GM12878 (cell line): ENCODE measurements around the gene GMDS. TPM values are rescaled to one million over a fixed set of nuclear protein-coding genes. Genes with fewer than 3 reads are reported as not detected.

Source experiments
- ATAC-seq: fragments of 200-7000 bp; cut with Tn5 transposase; 3 replicates; pipeline ENCODE4 v1.9.1; 2020; ENCODE audit warnings: mild to moderate bottlenecking, moderate library complexity
- BruUV-seq: library from RNA; stranded (reverse); fragments of 400-500 nt; replicated peaks from 2 replicates; lab custom pipeline; 2021; lab: Mats Ljungman, UMichigan
- CTCF ChIA-PET: fragments of 300-600 bp; sonication (Branson Sonifier 250); formaldehyde crosslinking; extraction: SDS; loops from one replicate; lab custom pipeline; 2021; ENCODE audit warnings: inconsistent platforms; lab: Yijun Ruan, JAX
- POLR2A ChIA-PET: fragments of 350-600 bp; formaldehyde crosslinking; extraction: SDS; loops from one replicate; lab custom pipeline; 2021; ENCODE audit warnings: inconsistent platforms; lab: Charles Lee
- RAD21 ChIA-PET: fragments of 300-600 bp; sonication (Branson Sonifier 250); formaldehyde crosslinking; loops from one replicate; lab custom pipeline; 2023; ENCODE audit warnings: antibody characterized with exemption; ENCODE audit not compliant: unreplicated experiment; lab: Charles Lee
- SMC1A ChIA-PET: fragments of 300-600 bp; sonication (Branson Sonifier 250); formaldehyde crosslinking; loops from one replicate; lab custom pipeline; 2023; ENCODE audit not compliant: unreplicated experiment, uncharacterized antibody; lab: Charles Lee
- DNase-seq: peaks from one replicate; pipeline ENCODE4 v3.0.0-alpha.2; 2011; ENCODE audit warnings: low read depth, low spot score
- FAIRE-seq: peaks from 3 replicates; lab custom pipeline; 2011; peaks lifted over from hg19 to GRCh38; lab: Jason Lieb, UNC
- H2AFZ ChIP-seq: 2 replicates; pipeline ENCODE4 v1.6.0; 2011; ENCODE audit warnings: low read depth, low read length, control low read depth; ENCODE audit not compliant: control insufficient read depth
- H3K27ac ChIP-seq: 2 replicates; pipeline ENCODE4 v1.5.1; 2011; ENCODE audit warnings: control low read depth; ENCODE audit not compliant: control insufficient read depth, insufficient read depth
- H3K27me3 ChIP-seq, 2 experiments: replicated peaks in 1 of 2; 2 replicates each; pipeline versions ENCODE4 v1.6.0 to v1.6.1; 2011; ENCODE audit warnings: low read length in 1 of 2; ENCODE audit not compliant: control insufficient read depth in 2 of 2, insufficient read depth in 2 of 2
- H3K36me3 ChIP-seq, 2 experiments: 2 replicates each; pipeline ENCODE4 v1.5.1; 2011; ENCODE audit warnings: low read length in 1 of 2; ENCODE audit not compliant: control insufficient read depth in 2 of 2, insufficient read depth in 2 of 2
- H3K4me1 ChIP-seq: 2 replicates; pipeline ENCODE4 v1.6.1; 2011; ENCODE audit warnings: mild to moderate bottlenecking, low read length, moderate library complexity, mixed read lengths; ENCODE audit not compliant: control insufficient read depth, insufficient read depth
- H3K4me2 ChIP-seq: 2 replicates; pipeline ENCODE4 v1.6.0; 2011; ENCODE audit warnings: control low read depth; ENCODE audit not compliant: control insufficient read depth, insufficient read depth
- H3K4me3 ChIP-seq: fragments of 200-600 bp; sonication (generic); 2 replicates; pipeline ENCODE4 v1.5.1; 2016
- H3K79me2 ChIP-seq: 2 replicates; pipeline ENCODE4 v1.6.0; 2011; ENCODE audit warnings: low read length; ENCODE audit not compliant: control insufficient read depth, insufficient read depth
- H3K9ac ChIP-seq: 2 replicates; pipeline ENCODE4 v1.8.0; 2011; ENCODE audit warnings: low read length, control low read depth, mixed read lengths; ENCODE audit not compliant: control insufficient read depth, insufficient read depth
- H3K9me3 ChIP-seq: replicated peaks from 3 replicates; pipeline ENCODE4 v1.5.1; 2011; ENCODE audit warnings: mild to moderate bottlenecking, low read length; ENCODE audit not compliant: control insufficient read depth, insufficient read depth
- H4K20me1 ChIP-seq: 2 replicates; pipeline ENCODE4 v1.6.0; 2011; ENCODE audit not compliant: control insufficient read depth, insufficient read depth
- ASH2L ChIP-seq: fragments of 300-600, 200-600 bp; sonication (generic); IDR thresholded peaks from 2 replicates; pipeline ENCODE4 v1.6.1; 2017; ENCODE audit warnings: low read depth, mild to moderate bottlenecking, borderline replicate concordance
- BRCA1 ChIP-seq: IDR thresholded peaks from 2 replicates; pipeline ENCODE4 v1.6.1; 2011; ENCODE audit warnings: low read depth, low read length, improper control_type of control experiment
- CREB1 ChIP-seq: IDR thresholded peaks from 2 replicates; pipeline ENCODE4 v1.6.1; 2012; ENCODE audit warnings: low read depth, mild to moderate bottlenecking, inconsistent platforms
- HDAC6 ChIP-seq: fragments of 200-600 bp; sonication (generic); IDR thresholded peaks from one replicate; pipeline ENCODE4 v1.8.0; 2017; ENCODE audit warnings: antibody characterized with exemption; ENCODE audit not compliant: unreplicated experiment
- IRF4 ChIP-seq: IDR thresholded peaks from 2 replicates; pipeline ENCODE4 v1.6.1; 2011; ENCODE audit warnings: low read depth, low read length
- NR2F1 ChIP-seq: fragments of 450-650 bp; conservative IDR thresholded peaks from 2 replicates; pipeline ENCODE4 v1.6.1; 2017; ENCODE audit warnings: mild to moderate bottlenecking
- NRF1 ChIP-seq: conservative IDR thresholded peaks from 2 replicates; pipeline ENCODE4 v1.6.1; 2011; ENCODE audit warnings: mild to moderate bottlenecking, low read depth, low read length, improper control_type of control experiment
- POU2F2 ChIP-seq: IDR thresholded peaks from 3 replicates; pipeline ENCODE4 v1.6.1; 2011; ENCODE audit warnings: low read depth, mild to moderate bottlenecking, low read length, borderline replicate concordance
- RBBP5 ChIP-seq: fragments of 200-600 bp; sonication (generic); conservative IDR thresholded peaks from 2 replicates; pipeline ENCODE4 v1.6.1; 2016
- SMAD5 ChIP-seq: IDR thresholded peaks from 2 replicates; pipeline ENCODE4 v1.6.1; 2016; ENCODE audit warnings: antibody characterized with exemption, low read depth
- SP1 ChIP-seq: IDR thresholded peaks from one replicate; pipeline ENCODE4 v1.6.1; 2011; ENCODE audit warnings: low read depth, low read length
- ZBED1 ChIP-seq: IDR thresholded peaks from 2 replicates; pipeline ENCODE4 v1.6.1; 2016; ENCODE audit warnings: borderline replicate concordance
- ZNF217 ChIP-seq: fragments of 450-650 bp; IDR thresholded peaks from 2 replicates; pipeline ENCODE4 v1.6.1; 2017; ENCODE audit warnings: antibody characterized with exemption, mild to moderate bottlenecking
- WGBS: methylation state at CpG from one replicate; pipeline ENCODE4 v1.1.6; 2016; ENCODE audit warnings: low lambda C conversion rate; ENCODE audit not compliant: insufficient replicate concordance, insufficient coverage; ENCODE audit errors: missing lambda C conversion rate; 5-methylcytosine and 5-hydroxymethylcytosine counted together
- in situ Hi-C: fragments of 300-500 bp; cut with MboI; formaldehyde crosslinking; loops from 9 replicates; pipeline ENCODE4 v1.14.3; 2018; ENCODE audit warnings: mixed read lengths
- intact Hi-C: fragments of 100-400 bp; cut with micrococcal nuclease; formaldehyde crosslinking; loops from one replicate; pipeline ENCODE4 v1.14.2; 2022; ENCODE audit not compliant: unreplicated experiment
- polyA plus RNA-seq, 11 experiments: library from polyadenylated mRNA; depleted of rRNA in 4 of 11; unstranded in 6 of 11; stranded (reverse) in 5 of 11; fragments of >200 nt; fragmentation: Nextera tagmentation in 4 of 11; fragmentation: Illumina TruSeq in 1 of 11; extraction: Ambion mirVana in 4 of 11; extraction: Trizol in 1 of 11; gene quantifications; 1 replicate in 1 of 11; 2 replicates in 10 of 11; pipeline versions ENCODE4 v1.2.1 to v1.2.3, GENCODE V29; 2011 to 2016; ENCODE audit warnings: inconsistent platforms in 2 of 11, missing spikeins in 2 of 11, low read depth in 1 of 11
- total RNA-seq, 4 experiments: library from RNA; depleted of rRNA in 3 of 4; stranded (reverse); fragments of >200 nt in 3 of 4; fragmentation: Illumina TruSeq in 1 of 4; extraction: Trizol in 1 of 4; gene quantifications; 2 replicates each; pipeline versions ENCODE4 v1.2.1 to v1.2.3, GENCODE V29; 2013 to 2021
- TF ChIP-seq, protein P1 (sequence below): IDR thresholded peaks from 2 replicates; pipeline ENCODE4 v1.6.1; 2012; ENCODE audit warnings: low read length, inconsistent platforms
- TF ChIP-seq, protein P2 (sequence below): fragments of 450-650 bp; IDR thresholded peaks from 2 replicates; pipeline ENCODE4 v1.6.1; 2018; ENCODE audit warnings: mild to moderate bottlenecking, low read depth, moderate library complexity; ENCODE audit not compliant: partially characterized antibody
- TF ChIP-seq, protein P3 (sequence below): IDR thresholded peaks from 2 replicates; pipeline ENCODE4 v1.6.1; 2012; ENCODE audit warnings: mild to moderate bottlenecking, low read depth, low read length

Gene GMDS
- total and polyA plus RNA-seq, 10 of the 15 experiments (the other 5 are each of a cell fraction or from before 2014, with no cell fraction given): 0.61 to 53.8 (median 29.3) TPM

DNA sequence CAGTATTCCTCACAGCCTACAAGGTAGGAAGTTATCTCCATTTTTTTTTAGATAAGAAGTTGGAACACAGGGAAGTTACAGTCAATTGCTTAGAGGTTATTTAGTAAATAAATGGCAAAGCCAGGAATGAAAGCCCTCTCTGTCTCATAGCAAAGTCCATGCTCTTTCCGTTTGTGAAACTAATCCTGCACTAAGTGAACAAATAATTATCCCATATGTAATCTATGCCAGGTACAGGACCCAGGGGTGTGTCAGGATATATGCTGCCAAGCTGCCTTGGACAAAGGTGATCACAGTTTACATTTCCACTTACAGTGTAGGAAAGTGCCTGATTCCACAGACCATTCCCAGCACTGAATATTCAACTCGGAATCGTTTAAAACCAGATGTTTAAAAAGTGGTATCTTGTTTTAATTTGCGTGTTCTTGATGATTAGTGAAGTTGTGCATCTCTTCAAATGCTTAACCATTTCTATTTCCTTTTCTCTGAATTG, 13.6 kb upstream of the GMDS start:
- Histone ChIP-seq H3K4me2 (no peak overlapping the region), H3K79me2 (no peaks in the 10 kb centered on the region), H3K9me3 (no peaks in the 10 kb centered on the region; the same call in 2 of the 3 replicates), H2AFZ (no peak overlapping the region), H3K27me3 (no peaks in the 10 kb centered on the region), H4K20me1 (no peaks in the 10 kb centered on the region), H3K9ac (no peak overlapping the region), H3K4me3 (no peak overlapping the region), H3K36me3 (no peaks in the 10 kb centered on the region), H3K27ac (no peak overlapping the region), H3K4me1 (no peaks in the 10 kb centered on the region)
- DNase-seq: no peak
- ATAC-seq: no peak
- no TSS peak for BruUV-seq
- ChIA-PET POLR2A (no interaction called here), SMC1A (no interaction called here), RAD21 (interaction anchor here (1.4 kb wide), 1 partner anchor 12 kb away, joined by 3 read pairs; no protein-coding TSS in a partner anchor), CTCF (interaction anchor here (1.9 kb wide), 1 partner anchor 95 kb away, joined by 5 read pairs; no protein-coding TSS in a partner anchor)
- no peak for FAIRE-seq
- TF ChIP-seq SMAD5 (no peak), ZNF217 (no peak), SP1 (no peak), RBBP5 (no peak), POU2F2 (no peak), ASH2L (no peak), HDAC6 (no peak), NRF1 (no peak), BRCA1 (no peak), ZBED1 (no peak), CREB1 (no peak), IRF4 (no peak), NR2F1 (no peak)
- TF ChIP-seq, protein P1, sequence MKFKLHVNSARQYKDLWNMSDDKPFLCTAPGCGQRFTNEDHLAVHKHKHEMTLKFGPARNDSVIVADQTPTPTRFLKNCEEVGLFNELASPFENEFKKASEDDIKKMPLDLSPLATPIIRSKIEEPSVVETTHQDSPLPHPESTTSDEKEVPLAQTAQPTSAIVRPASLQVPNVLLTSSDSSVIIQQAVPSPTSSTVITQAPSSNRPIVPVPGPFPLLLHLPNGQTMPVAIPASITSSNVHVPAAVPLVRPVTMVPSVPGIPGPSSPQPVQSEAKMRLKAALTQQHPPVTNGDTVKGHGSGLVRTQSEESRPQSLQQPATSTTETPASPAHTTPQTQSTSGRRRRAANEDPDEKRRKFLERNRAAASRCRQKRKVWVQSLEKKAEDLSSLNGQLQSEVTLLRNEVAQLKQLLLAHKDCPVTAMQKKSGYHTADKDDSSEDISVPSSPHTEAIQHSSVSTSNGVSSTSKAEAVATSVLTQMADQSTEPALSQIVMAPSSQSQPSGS: no peak
- TF ChIP-seq, protein P2, sequence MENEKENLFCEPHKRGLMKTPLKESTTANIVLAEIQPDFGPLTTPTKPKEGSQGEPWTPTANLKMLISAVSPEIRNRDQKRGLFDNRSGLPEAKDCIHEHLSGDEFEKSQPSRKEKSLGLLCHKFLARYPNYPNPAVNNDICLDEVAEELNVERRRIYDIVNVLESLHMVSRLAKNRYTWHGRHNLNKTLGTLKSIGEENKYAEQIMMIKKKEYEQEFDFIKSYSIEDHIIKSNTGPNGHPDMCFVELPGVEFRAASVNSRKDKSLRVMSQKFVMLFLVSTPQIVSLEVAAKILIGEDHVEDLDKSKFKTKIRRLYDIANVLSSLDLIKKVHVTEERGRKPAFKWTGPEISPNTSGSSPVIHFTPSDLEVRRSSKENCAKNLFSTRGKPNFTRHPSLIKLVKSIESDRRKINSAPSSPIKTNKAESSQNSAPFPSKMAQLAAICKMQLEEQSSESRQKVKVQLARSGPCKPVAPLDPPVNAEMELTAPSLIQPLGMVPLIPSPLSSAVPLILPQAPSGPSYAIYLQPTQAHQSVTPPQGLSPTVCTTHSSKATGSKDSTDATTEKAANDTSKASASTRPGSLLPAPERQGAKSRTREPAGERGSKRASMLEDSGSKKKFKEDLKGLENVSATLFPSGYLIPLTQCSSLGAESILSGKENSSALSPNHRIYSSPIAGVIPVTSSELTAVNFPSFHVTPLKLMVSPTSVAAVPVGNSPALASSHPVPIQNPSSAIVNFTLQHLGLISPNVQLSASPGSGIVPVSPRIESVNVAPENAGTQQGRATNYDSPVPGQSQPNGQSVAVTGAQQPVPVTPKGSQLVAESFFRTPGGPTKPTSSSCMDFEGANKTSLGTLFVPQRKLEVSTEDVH: no peak
- TF ChIP-seq, protein P3, sequence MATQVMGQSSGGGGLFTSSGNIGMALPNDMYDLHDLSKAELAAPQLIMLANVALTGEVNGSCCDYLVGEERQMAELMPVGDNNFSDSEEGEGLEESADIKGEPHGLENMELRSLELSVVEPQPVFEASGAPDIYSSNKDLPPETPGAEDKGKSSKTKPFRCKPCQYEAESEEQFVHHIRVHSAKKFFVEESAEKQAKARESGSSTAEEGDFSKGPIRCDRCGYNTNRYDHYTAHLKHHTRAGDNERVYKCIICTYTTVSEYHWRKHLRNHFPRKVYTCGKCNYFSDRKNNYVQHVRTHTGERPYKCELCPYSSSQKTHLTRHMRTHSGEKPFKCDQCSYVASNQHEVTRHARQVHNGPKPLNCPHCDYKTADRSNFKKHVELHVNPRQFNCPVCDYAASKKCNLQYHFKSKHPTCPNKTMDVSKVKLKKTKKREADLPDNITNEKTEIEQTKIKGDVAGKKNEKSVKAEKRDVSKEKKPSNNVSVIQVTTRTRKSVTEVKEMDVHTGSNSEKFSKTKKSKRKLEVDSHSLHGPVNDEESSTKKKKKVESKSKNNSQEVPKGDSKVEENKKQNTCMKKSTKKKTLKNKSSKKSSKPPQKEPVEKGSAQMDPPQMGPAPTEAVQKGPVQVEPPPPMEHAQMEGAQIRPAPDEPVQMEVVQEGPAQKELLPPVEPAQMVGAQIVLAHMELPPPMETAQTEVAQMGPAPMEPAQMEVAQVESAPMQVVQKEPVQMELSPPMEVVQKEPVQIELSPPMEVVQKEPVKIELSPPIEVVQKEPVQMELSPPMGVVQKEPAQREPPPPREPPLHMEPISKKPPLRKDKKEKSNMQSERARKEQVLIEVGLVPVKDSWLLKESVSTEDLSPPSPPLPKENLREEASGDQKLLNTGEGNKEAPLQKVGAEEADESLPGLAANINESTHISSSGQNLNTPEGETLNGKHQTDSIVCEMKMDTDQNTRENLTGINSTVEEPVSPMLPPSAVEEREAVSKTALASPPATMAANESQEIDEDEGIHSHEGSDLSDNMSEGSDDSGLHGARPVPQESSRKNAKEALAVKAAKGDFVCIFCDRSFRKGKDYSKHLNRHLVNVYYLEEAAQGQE: no peak
- intact Hi-C loops: no loop called here
- WGBS: 73% methylated on average over 4 of the region's 4 CpGs
- in situ Hi-C loops: no loop called here
